Measurements from ENCODE around the gene ARTN. TPM values are rescaled to one million over a fixed set of nuclear protein-coding genes. Genes with fewer than 3 reads are reported as not detected.

ARTN gene
- total RNA-seq, 2 donors from 2014 or later: 1.3 to 12.5 TPM

DNA sequence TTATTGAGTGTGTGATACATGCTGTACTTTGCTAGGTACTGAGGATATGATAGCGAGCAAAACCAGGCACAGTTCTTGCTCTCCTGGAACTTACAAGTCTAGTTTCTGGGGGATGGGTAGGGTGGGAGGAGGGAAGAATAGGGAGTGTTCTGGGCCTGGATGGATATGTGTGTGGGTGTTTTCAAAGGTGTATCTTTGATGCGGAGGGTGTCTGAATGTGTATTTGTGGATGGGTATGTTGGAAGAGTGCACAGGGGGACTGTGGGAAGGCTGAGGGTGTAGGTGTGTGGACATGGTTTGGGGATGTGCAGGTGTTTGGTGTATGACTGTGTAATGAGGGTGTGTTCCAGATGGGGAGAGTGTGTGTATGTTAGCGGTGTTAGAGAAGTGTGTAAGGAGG, 31.7 kb downstream of the ARTN start:
- Histone ChIP-seq H3K9me3 (no peaks in the 10 kb centered on the region), H3K4me3 (no peak overlapping the region), H3K27me3 (no peaks in the 10 kb centered on the region), H3K4me1 (peaks cover 7% of the 10 kb centered on the region), H3K36me3 (replicated peaks in 1 of 2; ENCODE audit: insufficient read depth in 1 of 2, low read depth in 2 of 2) (no peaks in the 10 kb centered on the region), H3K27ac (no peak overlapping the region)
- DNase-seq (no peak), ATAC-seq (no peak)
- intact Hi-C loops (cut with DNase I): no loop called here
- TF ChIP-seq POLR2A (IDR thresholded peaks at IDR 0.05): no peak
- TF ChIP-seq, protein P1, sequence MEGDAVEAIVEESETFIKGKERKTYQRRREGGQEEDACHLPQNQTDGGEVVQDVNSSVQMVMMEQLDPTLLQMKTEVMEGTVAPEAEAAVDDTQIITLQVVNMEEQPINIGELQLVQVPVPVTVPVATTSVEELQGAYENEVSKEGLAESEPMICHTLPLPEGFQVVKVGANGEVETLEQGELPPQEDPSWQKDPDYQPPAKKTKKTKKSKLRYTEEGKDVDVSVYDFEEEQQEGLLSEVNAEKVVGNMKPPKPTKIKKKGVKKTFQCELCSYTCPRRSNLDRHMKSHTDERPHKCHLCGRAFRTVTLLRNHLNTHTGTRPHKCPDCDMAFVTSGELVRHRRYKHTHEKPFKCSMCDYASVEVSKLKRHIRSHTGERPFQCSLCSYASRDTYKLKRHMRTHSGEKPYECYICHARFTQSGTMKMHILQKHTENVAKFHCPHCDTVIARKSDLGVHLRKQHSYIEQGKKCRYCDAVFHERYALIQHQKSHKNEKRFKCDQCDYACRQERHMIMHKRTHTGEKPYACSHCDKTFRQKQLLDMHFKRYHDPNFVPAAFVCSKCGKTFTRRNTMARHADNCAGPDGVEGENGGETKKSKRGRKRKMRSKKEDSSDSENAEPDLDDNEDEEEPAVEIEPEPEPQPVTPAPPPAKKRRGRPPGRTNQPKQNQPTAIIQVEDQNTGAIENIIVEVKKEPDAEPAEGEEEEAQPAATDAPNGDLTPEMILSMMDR (IDR thresholded peaks at IDR 0.05): no peak
- WGBS, 2 donors: 90 to 92% methylated on average over 2 to 3 of the region's 3 CpGs

DNA sequence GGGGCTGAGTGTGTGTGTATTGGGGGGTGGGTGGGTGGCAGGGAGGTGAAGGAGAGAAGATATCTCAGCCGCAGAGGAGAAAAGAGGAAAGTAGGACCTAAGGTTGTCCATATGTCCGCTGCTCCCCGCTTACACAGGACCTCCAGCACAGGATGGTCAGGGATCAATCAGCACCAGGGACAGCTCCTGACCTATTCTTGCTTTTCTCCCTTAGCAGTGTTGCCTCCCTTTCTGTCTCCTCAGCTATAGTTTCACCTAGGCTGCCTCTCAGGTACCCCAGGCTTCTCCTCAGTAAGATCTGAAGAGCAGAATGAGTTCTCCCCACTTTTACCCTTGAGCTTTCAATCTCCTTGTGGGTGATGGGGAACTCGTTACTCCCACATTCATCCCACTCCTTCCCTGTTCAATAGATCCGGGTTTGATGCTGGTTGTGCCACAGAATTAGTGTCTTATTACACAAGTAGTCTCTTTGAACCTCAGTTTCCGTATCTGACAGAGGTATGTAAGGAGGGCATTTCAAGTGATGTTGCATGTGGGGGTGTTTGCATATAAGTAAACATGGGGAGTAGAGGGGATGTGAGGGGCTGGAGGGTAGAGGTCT, 34.8 kb downstream of the ARTN start:
- H3K9me3 ChIP-seq: no peaks in the 10 kb centered on the region
- intact Hi-C loops (cut with DNase I): no loop called here
- ATAC-seq: no peak
- peak in 1 of 4 donors; percentile 37 for DNase-seq
- WGBS, 2 donors: 83 to 86% methylated on average over 6 of the region's 6 CpGs
- H3K36me3 ChIP-seq (replicated peaks in 1 of 2; ENCODE audit: insufficient read depth in 1 of 2, low read depth in 2 of 2): no peaks in the 10 kb centered on the region
- no peak overlapping the region for H3K27ac ChIP-seq
- peaks cover 21% of the 10 kb centered on the region for H3K4me1 ChIP-seq
- TF ChIP-seq POLR2A (IDR thresholded peaks at IDR 0.05): no peak
- TF ChIP-seq, protein P1 (IDR thresholded peaks at IDR 0.05): no peak
- H3K27me3 ChIP-seq: no peaks in the 10 kb centered on the region
- no peak overlapping the region for H3K4me3 ChIP-seq

DNA sequence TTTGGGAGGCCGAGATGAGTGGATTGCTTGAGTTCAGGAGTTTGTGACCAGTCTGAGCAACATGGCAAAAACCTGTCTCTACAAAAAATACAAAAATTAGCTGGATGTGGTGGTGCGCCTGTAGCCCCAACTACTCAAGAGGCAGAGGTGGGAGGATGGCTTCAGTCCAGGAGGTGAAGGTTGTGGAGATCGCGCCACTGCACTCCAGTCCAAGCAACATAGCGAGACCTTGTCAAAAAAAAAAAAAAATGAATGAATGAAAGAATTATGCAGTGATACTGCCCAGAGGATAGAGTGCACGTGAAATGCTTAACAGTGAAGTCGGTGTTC, 35.8 kb downstream of the ARTN start:
- no peak for ATAC-seq
- no peak for TF ChIP-seq POLR2A (IDR thresholded peaks at IDR 0.05)
- TF ChIP-seq, protein P1 (IDR thresholded peaks at IDR 0.05): peak in 2 of 7 experiments; percentile 15 to 19
- Histone ChIP-seq H3K9me3 (no peaks in the 10 kb centered on the region), H3K4me1 (peaks cover 26% of the 10 kb centered on the region), H3K4me3 (no peak overlapping the region), H3K36me3 (replicated peaks in 1 of 2; ENCODE audit: insufficient read depth in 1 of 2, low read depth in 2 of 2) (no peaks in the 10 kb centered on the region), H3K27me3 (no peaks in the 10 kb centered on the region), H3K27ac (no peak overlapping the region)
- DNase-seq: no peak
- 56 to 57% methylated on average over 7 of the region's 7 CpGs for WGBS, 2 donors
- intact Hi-C loops (cut with DNase I): no loop called here

GRCh38 chr1:43969746-43970466, 36.3 kb downstream of the ARTN start, which contains the start of gene DPH2:
Gene DPH2 (plus strand): TSS chr1:43970010. CDS start chr1:43970176, 166 bp downstream.
- Histone ChIP-seq H3K4me1 (peaks cover 26% of the 10 kb centered on the region), H3K4me3 (peak within 1 kb of the TSS; percentile 21 to 94), H3K36me3 (replicated peaks in 1 of 2; ENCODE audit: insufficient read depth in 1 of 2, low read depth in 2 of 2) (no peaks in the 10 kb centered on the region), H3K27ac (no peak within 1 kb of the TSS), H3K9me3 (no peaks in the 10 kb centered on the region), H3K27me3 (no peaks in the 10 kb centered on the region)
- ATAC-seq: peak; percentile 92
- peak; percentile 96 to 98 (median 97) for DNase-seq
- TF ChIP-seq, protein P1 (IDR thresholded peaks at IDR 0.05): no peak
- TF ChIP-seq POLR2A (IDR thresholded peaks at IDR 0.05): peak in 2 of 3 donors; percentile 31 to 41
- intact Hi-C loops (cut with DNase I): no loop called here
- WGBS, 2 donors: 0 to 2% methylated on average over 19 to 47 of the region's 47 CpGs
